Uterus (tissue), 4 donors: ENCODE results near the gene NHEJ1. TPM values are rescaled to one million over a fixed set of nuclear protein-coding genes. Genes with fewer than 3 reads are reported as not detected.
A peak's percentile ranks its signal among the peaks of the same experiment; 100 is the strongest.

Experiments
- DNase-seq, 2 donors: peaks; one replicate each; pipeline ENCODE4 v3.0.0-alpha.2; 2019 to 2020
- H3K27ac ChIP-seq, 2 donors: fragments of 200-600 bp; sonication (generic); 1 replicate in 1 of 2; 2 replicates in 1 of 2; pipeline ENCODE4 v1.5.1; 2016 to 2018
- H3K27me3 ChIP-seq, 2 donors: fragments of 200-600 bp; sonication (generic); one replicate each; pipeline ENCODE4 v1.5.1; 2018 to 2019; ENCODE audit warnings: control low read depth in 1 of 2
- H3K36me3 ChIP-seq, 2 donors: fragments of 200-600 bp; sonication (generic); one replicate each; pipeline ENCODE4 v1.5.1; 2019; ENCODE audit warnings: control low read depth in 1 of 2
- H3K4me1 ChIP-seq, 2 donors: fragments of 200-600 bp; sonication (generic); one replicate each; pipeline ENCODE4 v1.5.1; 2018 to 2019; ENCODE audit warnings: control low read depth in 1 of 2
- H3K4me3 ChIP-seq, 2 donors: fragments of 200-600 bp; sonication (generic); 1 replicate in 1 of 2; 2 replicates in 1 of 2; pipeline ENCODE4 v1.5.1; 2018 to 2019; ENCODE audit warnings: mild to moderate bottlenecking in 1 of 2
- H3K9me3 ChIP-seq, 2 donors: fragments of 200-600 bp; sonication (generic); one replicate each; pipeline ENCODE4 v1.5.1; 2019; ENCODE audit warnings: control low read depth in 1 of 2
- POLR2A ChIP-seq, 2 donors: fragments of 450-650 bp; IDR thresholded peaks; one replicate each; pipeline ENCODE4 v1.6.1; 2016; ENCODE audit warnings: antibody characterized with exemption in 2 of 2, mild to moderate bottlenecking in 1 of 2, moderate library complexity in 1 of 2
- intact Hi-C: fragments of 100-400 bp; cut with DNase I; formaldehyde crosslinking; loops from one replicate; pipeline ENCODE4 v1.15.1; 2023; ENCODE audit warnings: low total_unique reads
- total RNA-seq, 4 donors: library from RNA; depleted of rRNA in 3 of 4; stranded (reverse); fragments of >200 nt in 3 of 4; gene quantifications; one replicate each; pipeline versions ENCODE4 v1.1.0 to v1.2.4, GENCODE V29; 2014 to 2023
- TF ChIP-seq, protein P1 (sequence below), 4 experiments: fragments of 200-600 bp in 2 of 4; fragments of 450-650 bp in 2 of 4; sonication (generic) in 2 of 4; IDR thresholded peaks; one replicate each; pipeline ENCODE4 v1.5.1; 2016 to 2019; ENCODE audit warnings: antibody characterized with exemption in 4 of 4, mild to moderate bottlenecking in 2 of 4, moderate library complexity in 1 of 4
- donor health status: DM: yes; HTN: yes; CAD: no.

The NHEJ1 gene
- total RNA-seq, 4 donors from 2014 or later = 15.0 to 162 (median 18.1) TPM

DNA sequence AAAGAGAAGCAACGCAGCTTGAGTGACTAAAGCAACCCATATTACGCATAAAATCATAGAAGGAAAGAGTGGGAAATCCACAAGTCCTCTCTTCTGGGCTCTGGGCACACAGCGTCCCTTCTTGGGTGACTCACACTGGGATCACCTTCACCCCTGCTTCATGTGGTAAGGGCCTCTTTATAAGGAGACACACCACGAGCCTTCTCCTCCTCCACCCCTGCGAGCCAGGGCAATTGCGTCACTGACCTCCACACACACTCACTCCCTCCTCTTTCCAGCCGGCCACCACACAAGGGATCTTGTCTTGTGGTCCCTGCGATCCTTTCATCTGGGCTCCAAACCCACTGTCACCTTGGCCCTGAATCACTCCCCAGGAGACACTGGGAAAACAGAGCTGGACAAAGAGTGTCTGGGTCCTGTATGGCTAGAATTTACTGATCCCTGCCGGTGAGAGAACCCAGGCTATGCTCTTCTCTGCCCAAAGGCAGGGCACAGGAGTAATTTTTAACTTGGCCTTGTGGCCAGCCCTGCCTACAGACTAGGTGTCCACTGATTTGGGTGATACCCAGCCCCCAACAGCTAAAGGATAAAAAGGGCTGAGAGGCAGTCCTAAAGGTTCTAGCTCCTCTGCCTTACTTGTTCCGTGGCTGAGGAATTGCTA, 35.3 kb downstream of the NHEJ1 start:
- no peaks in the 10 kb centered on the region for H3K9me3 ChIP-seq
- peak; percentile 31 to 61 for DNase-seq
- H3K4me1 ChIP-seq = peaks cover 0 to 4% of the 10 kb centered on the region in 2 donors
- no peak for TF ChIP-seq POLR2A (IDR thresholded peaks at IDR 0.05)
- TF ChIP-seq, protein P1, sequence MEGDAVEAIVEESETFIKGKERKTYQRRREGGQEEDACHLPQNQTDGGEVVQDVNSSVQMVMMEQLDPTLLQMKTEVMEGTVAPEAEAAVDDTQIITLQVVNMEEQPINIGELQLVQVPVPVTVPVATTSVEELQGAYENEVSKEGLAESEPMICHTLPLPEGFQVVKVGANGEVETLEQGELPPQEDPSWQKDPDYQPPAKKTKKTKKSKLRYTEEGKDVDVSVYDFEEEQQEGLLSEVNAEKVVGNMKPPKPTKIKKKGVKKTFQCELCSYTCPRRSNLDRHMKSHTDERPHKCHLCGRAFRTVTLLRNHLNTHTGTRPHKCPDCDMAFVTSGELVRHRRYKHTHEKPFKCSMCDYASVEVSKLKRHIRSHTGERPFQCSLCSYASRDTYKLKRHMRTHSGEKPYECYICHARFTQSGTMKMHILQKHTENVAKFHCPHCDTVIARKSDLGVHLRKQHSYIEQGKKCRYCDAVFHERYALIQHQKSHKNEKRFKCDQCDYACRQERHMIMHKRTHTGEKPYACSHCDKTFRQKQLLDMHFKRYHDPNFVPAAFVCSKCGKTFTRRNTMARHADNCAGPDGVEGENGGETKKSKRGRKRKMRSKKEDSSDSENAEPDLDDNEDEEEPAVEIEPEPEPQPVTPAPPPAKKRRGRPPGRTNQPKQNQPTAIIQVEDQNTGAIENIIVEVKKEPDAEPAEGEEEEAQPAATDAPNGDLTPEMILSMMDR (IDR thresholded peaks at IDR 0.05) = no peak
- no peak overlapping the region for H3K27ac ChIP-seq
- intact Hi-C loops = no loop called here
- no peaks in the 10 kb centered on the region for H3K36me3 ChIP-seq
- no peaks in the 10 kb centered on the region for H3K27me3 ChIP-seq
- H3K4me3 ChIP-seq = no peak overlapping the region

DNA sequence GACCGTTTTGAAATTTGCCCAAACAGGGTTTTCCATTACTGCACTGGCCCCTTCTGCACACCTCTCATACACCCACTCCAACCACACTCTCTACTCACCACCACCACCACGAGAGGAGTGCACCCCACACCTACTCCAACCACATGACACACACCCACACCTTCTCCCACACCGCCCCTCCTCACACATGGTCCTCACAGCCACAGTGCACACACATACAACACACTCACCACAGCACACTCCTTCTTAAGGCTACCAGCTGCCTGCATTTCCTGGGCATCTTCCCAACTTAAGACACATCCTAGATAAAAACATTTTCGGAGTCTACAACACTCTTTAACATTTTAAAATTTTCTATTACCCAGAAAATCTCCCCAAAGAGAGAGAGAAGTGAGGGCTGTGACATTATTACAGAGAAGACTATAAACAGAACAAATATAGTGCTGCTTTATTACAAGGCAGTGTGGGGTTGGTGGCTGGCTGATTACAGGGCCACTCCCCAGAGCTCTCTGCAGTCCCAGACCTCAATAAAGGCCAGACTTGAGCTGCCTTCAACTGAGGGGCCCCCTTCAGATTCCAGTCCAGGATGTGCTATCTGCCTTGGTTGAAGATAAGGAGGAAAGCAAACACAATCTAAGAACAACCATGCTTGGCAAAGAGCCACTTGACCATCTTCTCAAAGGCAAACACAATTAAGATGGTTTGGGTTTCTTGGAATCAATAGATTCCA, 36.1 kb downstream of the NHEJ1 start:
- Histone ChIP-seq H3K36me3 (no peaks in the 10 kb centered on the region), H3K4me1 (peaks cover 0 to 4% of the 10 kb centered on the region in 2 donors), H3K9me3 (no peaks in the 10 kb centered on the region), H3K27ac (no peak overlapping the region), H3K27me3 (no peaks in the 10 kb centered on the region), H3K4me3 (no peak overlapping the region)
- intact Hi-C loops = no loop called here
- TF ChIP-seq, protein P1 (IDR thresholded peaks at IDR 0.05) = no peak
- TF ChIP-seq POLR2A (IDR thresholded peaks at IDR 0.05) = no peak
- no peak for DNase-seq

DNA sequence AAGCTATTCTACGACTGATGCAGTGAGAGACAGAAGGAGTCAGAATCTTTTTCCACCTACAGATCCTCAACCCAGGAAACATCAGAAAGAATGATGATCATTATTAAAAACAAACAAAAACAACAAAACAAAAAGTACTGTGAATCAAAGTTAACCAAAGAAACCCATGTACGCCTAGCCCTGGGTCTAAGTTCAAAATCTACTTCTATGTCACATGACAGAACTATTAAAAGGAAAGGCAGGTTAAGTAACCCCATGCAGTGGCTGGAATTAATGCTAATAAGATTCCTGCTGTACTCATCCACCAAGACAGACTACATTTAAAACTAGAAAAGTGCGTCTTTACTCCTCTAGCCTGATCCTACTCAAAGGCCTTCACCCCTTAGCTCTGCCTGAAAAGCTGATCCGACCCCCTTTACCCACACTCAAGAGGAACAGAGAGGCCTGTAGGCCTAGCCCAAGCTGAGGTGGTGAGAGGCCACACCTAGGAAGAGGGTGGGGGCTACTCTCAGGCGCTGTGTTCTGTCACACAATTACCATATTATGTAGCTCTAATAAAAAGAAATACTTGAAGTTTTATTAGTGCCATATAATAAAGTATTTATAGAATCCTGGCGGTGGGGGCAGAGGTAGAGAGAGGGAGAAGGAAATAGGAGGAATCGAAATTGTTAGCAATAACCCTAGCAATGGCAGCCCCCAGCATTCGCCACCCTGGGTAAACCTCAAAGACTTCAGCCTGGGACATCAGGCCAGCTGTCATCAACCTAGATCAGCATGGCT, 37.1 kb downstream of the NHEJ1 start:
- Histone ChIP-seq H3K27ac (no peak overlapping the region), H3K4me1 (peaks cover 0 to 4% of the 10 kb centered on the region in 2 donors), H3K9me3 (no peaks in the 10 kb centered on the region), H3K27me3 (no peaks in the 10 kb centered on the region), H3K4me3 (no peak overlapping the region), H3K36me3 (no peaks in the 10 kb centered on the region)
- intact Hi-C loops = no loop called here
- DNase-seq = no peak
- TF ChIP-seq POLR2A (IDR thresholded peaks at IDR 0.05) = no peak
- TF ChIP-seq, protein P1 (IDR thresholded peaks at IDR 0.05) = no peak

DNA sequence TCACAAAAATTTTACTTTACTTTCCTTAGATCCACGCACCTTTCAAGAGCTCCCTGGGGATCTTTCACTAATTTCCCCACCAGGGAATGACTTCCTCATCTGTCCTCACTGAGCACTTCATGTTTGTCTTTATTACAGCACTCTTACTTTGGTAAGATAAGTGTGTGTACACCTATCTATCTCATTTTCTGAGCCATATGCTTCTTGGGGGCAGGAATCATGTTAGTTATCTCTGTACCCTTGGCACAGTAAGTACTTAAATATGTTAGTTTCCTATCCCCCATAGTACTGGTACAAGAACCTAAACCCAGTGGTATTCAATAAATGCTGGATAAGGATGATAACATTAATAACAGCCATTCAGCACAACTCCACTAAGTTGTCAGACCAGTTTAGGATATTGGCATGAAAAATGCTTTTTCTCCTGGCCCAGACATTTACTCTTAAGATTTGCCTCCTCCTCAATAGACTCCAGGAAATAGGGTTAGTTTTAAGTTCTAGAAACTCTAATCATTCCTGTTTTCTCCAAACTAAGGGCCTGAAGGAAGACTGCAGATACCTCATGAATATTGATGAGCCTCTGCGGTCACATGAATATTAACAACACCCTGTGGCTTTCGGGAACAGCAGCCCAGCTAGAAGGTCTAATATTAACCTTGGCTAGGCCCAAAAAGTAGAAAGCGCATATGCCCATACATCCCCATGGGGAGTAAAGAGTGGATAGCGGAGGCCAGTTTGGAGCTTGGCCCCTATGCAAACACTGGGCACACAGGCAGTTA, 38.2 kb downstream of the NHEJ1 start:
- H3K9me3 ChIP-seq = no peaks in the 10 kb centered on the region
- peaks cover 0 to 4% of the 10 kb centered on the region in 2 donors for H3K4me1 ChIP-seq
- H3K27me3 ChIP-seq = no peaks in the 10 kb centered on the region
- H3K27ac ChIP-seq = no peak overlapping the region
- DNase-seq = no peak
- no peaks in the 10 kb centered on the region for H3K36me3 ChIP-seq
- intact Hi-C loops = no loop called here
- no peak overlapping the region for H3K4me3 ChIP-seq
- TF ChIP-seq, protein P1 (IDR thresholded peaks at IDR 0.05) = no peak
- TF ChIP-seq POLR2A (IDR thresholded peaks at IDR 0.05) = no peak
